ENCODE measurements around the gene STXBP1. TPM values are rescaled to one million over a fixed set of nuclear protein-coding genes. Genes with fewer than 3 reads are reported as not detected.

The STXBP1 gene
- 7.7 and 14.5 TPM in 2 replicates for total RNA-seq

DNA sequence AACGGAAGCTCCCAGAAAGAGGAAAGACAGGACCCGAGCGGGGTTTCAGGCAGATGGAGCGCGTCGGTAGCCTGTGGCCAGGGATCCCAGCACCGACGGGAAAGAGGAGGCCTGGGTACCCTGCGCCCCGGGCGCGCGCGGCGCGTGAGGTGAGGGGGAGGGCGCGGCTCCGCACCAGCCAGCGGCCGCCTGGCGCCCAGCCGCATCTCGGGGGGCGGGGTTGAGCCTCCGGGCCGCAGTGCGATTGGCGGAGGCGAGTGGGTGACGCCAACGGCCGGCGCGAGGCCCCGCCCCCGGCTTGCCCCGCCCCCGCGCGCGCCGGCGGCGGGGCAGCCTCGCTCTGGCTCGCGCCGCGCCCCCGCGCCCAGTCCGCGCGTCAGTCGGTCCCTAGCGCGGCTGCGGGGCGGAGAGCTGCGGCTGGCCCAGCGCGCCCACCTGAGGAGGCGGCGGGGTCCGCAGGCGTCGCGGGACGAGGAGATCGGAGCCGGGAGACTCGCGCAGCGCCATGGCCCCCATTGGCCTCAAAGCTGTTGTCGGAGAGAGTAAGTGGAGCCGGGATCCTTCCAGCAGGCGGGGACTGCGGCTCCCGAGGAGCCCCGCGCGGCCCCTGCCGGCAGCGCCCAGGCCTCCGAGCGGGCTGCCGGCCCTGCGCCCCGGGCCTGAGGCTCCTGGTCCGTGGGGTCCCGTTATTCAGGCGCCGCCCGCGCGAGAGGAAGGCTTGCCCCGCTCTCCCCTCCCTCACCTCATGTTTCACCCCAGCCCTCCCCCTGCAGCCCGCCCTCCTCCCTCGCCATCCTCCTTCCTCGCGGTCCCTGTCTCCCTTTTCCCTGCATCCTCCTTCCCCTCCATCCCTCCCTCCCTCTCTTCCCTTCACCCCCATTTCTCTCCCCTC is at the start of gene STXBP1:
Gene STXBP1 (plus strand): TSS at position 379 of the 892 bp plus-strand sequence. CDS start 127 bp downstream, at position 506.

DNA sequence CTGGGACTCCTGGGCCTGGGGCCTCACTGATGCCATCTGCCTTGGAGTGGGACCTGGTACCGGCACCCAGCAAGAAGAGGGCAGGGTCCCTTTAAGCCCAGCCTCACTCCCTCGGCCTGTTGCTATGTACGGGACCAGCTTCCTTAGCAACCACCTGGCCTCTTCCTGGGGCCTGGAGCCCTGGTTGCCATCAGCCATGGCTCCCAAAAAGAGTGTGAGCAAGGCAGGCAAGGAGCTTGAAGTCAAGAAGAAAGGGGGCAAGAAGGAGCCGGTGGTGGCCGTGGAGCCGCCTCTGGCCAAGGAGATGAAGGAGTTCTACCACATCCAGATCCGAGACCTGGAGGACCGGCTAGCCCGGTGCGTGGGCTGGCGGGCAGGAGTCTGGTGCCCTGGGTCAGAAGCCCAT is 94.8 kb downstream of the STXBP1 start, which contains the start of gene CFAP157:
Gene CFAP157 (plus strand): TSS at position 153 of the 406 bp plus-strand sequence. CDS start 44 bp downstream, at position 197.

DNA sequence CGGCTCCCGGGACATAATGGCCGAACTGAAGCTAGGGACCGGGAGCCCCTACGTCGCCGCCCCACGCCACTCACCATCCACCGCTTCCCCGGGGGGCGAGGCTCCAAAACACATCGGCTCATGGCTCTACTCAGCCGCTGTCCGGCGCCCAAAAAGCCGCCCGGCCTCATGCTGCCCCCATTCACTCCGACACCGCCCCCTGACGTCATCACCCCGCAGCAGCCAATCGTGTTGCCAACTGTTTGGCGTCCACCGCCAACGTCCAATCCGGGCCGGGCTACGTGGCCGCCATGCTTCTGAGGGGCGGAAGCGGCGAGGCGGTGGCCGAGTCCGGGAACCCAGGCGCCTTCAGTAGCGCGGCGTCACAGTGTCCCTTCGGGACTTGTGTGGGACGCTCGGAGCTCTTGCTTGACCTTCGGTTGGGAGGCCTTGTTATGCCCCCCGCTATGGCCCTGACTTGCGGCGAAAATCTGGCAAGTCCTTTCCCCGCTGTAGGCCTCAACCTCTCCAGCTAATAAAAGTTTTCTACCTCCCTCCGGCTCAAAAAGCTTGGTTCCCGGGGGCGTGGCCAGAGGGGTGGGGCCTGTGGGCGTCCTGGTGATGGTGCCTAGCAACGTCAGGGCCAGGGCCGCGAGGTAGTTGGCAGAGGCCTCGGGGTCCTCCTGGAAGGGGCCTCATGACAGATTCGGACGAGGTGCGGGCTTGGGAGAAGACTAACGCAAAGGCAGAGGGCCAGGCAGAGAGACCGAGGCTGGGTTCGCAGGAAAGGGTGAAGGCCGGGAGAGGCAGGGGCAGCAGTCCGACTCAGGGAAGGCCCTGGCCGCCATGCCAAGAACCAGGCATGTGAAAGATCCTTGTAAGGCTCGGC is 103.6 kb downstream of the STXBP1 start, which contains the start of the genes PTRH1 and TTC16:
Gene PTRH1 (minus strand): TSS at position 194 of the 868 bp plus-strand sequence. CDS start 24 bp downstream, at position 170.
Gene TTC16 (plus strand): TSS at position 610 of the 868 bp plus-strand sequence. CDS start 67 bp downstream, at position 677.

DNA sequence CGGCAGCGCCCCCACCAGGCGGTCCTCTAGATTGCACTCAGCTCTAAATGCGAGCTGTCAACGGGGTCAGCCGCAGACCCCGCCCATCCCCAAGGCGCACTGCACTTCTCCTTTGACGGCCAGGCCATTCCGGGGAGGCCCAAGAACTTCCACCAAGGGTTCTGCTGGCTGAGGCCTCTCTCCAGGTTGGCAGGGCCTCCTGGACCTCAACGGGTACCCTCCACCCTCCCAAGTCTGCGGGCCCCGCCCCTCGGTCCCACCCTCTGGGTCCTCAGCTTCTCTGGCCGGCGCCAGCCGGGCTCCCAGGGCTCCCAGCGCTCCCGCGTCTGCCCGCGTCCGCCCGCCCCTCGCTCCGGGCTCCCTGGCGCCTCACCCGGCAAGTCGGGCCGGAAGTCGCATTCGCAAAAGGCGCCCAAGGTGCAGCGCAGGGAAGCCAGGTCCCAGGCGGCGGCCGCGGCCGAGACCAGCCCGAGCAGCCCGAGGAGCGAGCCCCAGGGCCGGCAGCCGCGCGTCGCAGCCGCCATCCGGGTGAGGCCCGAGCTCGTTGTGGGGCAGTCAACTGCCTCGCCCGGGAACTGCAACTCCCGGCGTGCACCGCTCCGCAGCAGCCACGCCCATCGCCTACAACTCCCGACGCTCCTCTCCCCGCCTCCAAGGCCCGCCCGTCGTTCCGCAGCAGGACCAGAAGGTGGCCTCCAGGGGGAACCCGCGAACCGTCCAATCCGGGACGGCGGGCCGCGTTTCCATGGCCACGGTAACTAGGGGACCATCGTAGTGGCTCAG is 122.9 kb downstream of the STXBP1 start, which contains the start of gene TOR2A:
Gene TOR2A (minus strand): TSS at position 548 of the 783 bp plus-strand sequence. CDS start 24 bp downstream, at position 524.

Other genes with a start within 250 kb of the STXBP1 start
- gene SLC2A8, start 215.1 kb upstream of the STXBP1 start, total RNA-seq, result 12.9 and 22.3 TPM in 2 replicates
- gene ZNF79, start 187.9 kb upstream of the STXBP1 start, total RNA-seq, result 2.9 and 6.1 TPM in 2 replicates
- 1,734 and 1,963 TPM in 2 replicates for gene RPL12, start 160.9 kb upstream of the STXBP1 start, total RNA-seq
- gene LRSAM1, start 160.8 kb upstream of the STXBP1 start, total RNA-seq, result 15.5 and 21.8 TPM in 2 replicates
- gene CFAP157, start 94.7 kb downstream of the STXBP1 start, total RNA-seq, result not detected in 2 replicates
- 44.1 and 56.1 TPM in 2 replicates for gene PTRH1, start 103.4 kb downstream of the STXBP1 start, total RNA-seq
- under 0.01 TPM in 1 of 2 replicates, not detected in the other for gene TTC16, start 103.8 kb downstream of the STXBP1 start, total RNA-seq
- 20.5 and 22.0 TPM in 2 replicates for gene TOR2A, start 123.0 kb downstream of the STXBP1 start, total RNA-seq
- gene SH2D3C, start 166.4 kb downstream of the STXBP1 start, total RNA-seq, result 0.25 TPM in 1 of 2 replicates, not detected in the other
- gene CDK9, start 173.8 kb downstream of the STXBP1 start, total RNA-seq, result 24.3 and 44.4 TPM in 2 replicates
- gene FPGS, start 190.6 kb downstream of the STXBP1 start, total RNA-seq, result 65.0 and 102 TPM in 2 replicates
- gene ENG, start 242.4 kb downstream of the STXBP1 start, total RNA-seq, result 24.2 and 29.0 TPM in 2 replicates

All from mesangial cell (primary cell).